Activated CD8-positive, alpha-beta memory T cell treated with anti-CD3 and anti-CD28 coated beads for 4 hours (primary cell): ENCODE measurements around the gene NTN3.
A peak's percentile ranks its signal among the peaks of the same experiment; 100 is the strongest.
"Not testable (repeated sequence)": the region's sequence is repeated elsewhere in the genome, so short reads cannot be mapped to it uniquely, and the experiment has no call there.

Experiments used
- DNase-seq, 2 donors: peaks; one replicate each; pipeline ENCODE4 v3.0.0-alpha.2; 2020; ENCODE audit warnings: low read depth in 2 of 2

The NTN3 gene

DNA sequence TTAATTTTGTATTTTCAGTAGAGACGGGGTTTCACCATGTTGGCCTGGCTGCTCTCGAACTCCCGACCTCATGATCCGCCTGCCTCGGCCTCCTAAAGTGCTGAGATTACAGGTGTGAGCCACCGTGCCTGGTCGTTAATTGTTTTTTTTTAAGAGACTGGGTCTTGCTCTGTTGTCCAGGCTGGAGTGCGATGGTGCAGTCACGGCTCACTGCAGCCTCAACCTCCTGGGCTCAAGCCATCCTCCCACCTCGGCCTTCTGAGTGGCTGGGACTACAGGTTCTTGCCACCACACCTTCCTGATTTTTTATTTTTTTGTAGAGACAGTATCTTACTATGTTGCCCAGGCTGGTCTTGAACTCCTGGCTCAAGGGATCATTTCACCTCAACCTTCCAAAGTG, 8.9 kb downstream of the NTN3 start:
- not testable (repeated sequence) for DNase-seq

DNA sequence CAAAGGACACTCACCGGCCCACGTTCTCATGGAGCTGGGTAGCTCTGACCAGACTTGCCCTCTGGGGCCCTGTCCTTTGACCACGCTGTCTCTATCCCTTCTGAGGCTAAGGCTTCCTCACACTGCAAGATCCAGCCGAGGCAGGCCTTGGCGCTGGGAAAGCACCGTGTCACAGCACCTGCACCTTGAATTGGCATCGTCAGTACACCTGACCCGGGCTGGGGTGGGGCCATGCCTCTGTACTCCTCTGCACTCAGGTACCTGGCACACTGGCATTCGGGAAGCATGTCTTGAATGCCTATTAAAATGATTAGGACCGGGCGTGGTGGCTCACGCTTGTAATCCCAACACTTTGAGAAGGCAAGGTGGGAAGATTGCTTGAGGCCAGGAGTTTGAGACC, 9.9 kb downstream of the NTN3 start:
- no peak for DNase-seq

DNA sequence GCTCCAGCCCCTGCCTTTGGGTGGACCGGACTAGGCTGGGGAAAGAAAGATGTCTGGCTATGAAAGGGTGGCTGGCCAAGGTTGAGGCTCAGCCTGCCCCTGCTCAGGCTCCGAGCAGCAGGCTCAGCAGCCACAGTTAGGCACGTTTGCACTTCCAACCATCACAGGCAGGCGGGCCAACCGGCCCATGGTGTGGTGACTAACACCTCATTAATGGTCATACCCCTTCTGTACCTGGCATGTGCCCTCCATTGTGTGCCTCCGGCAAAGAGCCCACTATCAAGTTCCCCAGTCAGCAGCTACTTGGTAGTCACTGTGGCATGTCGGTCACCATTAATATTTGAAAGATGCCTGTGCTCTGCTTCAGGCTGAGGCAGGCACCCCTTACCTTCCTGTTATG, 10.6 kb downstream of the NTN3 start:
- DNase-seq: no peak

DNA sequence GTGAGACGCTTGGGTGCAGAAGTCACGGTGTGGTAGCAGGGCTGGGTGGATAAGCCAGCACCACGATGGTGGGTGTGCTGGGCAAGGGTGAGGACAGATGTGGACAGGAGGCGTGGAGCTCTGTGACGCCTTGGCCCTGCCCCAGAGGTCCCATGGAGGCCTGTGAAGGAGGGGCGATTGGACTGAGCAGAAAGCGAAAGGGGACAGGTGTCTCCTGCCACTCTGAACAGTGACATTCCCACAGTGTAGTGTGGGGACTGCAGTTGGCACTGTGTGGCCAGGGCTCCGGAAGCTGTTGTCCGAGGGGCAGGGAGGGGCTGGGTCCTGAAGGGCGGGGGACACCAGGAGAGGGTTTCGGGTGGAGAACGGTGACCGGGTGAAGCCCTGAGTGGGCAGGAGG, 11.2 kb downstream of the NTN3 start:
- DNase-seq: no peak

DNA sequence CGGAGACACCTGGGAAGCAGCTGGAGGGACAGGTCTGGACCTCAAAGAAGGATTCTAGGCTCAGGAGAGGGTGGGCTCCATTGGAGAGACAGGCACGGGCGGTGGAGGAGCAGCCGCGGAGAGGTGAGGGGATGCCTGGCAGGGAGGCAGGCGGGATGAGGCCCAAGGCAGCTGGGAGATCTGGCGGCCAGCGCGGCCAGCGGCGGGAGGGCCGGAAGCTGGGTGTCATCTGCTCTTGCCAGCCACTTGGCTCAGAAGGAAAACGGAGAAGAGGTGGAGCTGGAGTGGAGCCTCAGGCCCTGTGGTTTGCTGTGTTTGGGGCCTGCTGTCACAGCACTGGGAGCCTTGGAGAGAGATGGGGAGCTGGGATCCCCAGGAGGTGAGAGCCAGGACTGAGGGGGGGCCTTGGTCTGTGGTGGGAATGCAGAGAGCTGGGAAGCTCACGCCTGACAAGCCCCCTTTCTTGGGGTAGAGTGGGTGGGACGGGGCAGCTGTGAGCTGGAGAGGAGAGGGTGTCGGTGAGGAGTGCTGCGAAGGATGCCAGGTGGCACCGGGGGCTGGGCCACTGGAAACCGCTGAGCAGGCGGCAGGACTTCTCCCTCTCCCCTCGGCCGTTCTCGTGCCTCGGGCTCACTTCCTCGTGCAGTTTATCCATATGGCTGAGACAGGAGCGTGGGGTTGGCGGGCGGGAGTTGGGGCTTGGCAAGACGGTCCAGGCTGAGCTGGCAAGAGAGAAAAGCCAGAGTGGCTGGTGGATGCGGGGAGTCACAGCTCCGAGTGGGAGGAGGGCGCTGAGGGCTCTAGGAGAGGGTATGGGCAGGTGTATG, 11.8 kb downstream of the NTN3 start:
- DNase-seq: no peak

DNA sequence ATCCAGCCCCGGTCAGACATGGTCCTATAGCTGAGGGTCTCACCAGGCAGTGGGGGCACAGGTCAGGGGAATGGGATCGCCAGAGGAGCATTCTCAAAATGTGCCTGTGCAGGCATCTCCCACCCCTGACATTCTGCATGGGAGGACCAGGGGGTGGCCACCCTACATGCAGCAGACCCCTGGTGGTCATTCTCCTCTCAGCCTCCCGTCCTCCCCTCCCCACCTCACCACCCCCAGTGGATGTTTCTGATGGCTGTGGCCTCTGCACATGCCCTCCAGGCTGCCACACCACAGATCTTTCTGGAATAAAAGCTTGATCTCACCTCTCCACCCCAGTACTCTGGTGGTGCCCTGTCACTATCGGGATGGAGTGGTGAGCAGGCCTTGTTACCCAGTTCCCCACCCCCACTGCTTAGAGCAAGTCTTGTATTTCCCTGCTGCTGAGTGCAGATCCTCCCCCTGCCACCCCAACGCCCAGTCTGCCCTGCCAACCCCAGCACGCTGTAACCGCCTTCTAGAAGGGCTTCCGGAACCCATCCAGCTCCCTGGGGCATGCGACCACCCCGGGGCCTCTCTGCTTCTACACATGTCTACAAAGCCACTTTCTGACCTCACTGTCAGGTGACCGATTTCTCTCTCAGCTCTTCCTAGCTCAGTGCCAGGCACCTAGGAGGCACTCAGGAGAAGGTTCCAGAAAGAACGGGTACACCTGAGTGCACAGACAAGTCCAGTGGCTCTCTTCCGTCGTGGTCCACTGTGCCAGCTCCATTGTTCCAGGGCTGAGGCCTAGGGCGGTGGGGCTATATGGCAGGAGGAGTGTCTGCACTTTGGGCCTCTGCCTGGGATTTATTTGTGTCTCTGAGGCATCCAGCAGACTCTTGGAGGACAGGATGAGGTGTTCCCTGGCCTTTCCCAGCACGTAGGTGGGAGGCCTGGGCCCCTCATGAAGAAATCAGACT, 13.1 kb downstream of the NTN3 start:
- DNase-seq: no peak

DNA sequence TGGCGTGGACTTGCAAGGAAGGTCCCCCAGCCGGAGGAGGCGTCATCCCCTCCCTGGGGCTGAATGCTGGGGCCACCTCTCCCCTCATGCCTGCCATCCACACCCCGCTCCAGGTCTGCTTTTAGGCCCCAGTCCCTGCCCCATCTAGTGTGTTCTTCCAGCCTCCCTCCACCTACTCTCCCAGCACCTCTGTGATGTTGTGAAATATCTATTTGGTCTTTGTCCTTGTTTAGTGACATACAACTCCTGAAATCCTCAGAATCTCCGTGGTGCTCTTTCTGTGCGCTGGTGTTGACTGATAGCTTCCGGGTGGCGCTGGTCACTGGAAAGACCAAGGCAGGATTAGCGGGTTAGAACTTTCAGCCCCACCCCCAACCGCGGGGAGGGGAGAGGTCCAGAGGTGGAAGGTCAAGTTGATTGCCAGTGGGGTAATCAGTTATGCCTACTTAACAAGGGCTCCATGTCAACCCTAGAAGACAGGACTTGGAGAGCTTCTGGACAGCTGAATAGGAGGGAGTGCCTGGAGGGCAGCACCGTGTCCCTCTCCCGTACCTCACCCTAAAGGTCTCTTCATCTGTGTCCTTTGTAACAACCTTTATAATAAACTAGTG, 13.9 kb downstream of the NTN3 start:
- DNase-seq: no peak

DNA sequence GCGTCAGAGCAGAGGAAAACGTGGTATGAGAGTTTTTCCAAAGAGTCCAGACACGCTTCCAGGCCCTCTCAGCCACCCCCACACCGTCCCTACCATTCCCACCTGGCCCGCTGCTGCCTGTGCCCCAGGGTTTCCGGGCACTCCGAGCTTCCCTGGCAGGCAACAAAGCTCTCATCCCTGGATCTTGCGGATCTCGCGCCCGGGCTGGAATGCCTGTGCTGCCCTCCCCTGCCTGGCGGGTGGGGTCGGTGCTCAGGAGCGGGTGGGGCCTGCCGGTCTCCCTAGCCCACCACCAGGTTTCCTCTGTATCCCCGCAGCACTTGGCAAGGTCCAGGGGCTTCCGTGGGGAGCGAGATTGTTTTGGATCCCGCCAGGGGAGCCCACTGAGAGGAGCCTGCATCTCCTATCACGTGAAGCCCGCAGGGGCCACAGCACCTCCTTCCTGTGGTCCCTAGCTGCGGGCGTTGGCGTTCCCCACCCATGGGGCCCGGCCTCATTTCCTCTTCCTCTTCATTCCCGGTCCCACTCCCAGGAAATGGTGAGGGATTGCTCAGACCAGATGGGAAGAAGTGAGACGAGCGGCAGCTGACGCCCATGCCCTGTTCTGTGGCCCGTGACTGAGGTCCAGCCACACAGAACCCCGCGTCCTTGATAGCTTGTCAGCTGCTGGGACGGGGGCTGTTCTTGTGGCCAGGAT, 14.9 kb downstream of the NTN3 start:
- DNase-seq: no peak

DNA sequence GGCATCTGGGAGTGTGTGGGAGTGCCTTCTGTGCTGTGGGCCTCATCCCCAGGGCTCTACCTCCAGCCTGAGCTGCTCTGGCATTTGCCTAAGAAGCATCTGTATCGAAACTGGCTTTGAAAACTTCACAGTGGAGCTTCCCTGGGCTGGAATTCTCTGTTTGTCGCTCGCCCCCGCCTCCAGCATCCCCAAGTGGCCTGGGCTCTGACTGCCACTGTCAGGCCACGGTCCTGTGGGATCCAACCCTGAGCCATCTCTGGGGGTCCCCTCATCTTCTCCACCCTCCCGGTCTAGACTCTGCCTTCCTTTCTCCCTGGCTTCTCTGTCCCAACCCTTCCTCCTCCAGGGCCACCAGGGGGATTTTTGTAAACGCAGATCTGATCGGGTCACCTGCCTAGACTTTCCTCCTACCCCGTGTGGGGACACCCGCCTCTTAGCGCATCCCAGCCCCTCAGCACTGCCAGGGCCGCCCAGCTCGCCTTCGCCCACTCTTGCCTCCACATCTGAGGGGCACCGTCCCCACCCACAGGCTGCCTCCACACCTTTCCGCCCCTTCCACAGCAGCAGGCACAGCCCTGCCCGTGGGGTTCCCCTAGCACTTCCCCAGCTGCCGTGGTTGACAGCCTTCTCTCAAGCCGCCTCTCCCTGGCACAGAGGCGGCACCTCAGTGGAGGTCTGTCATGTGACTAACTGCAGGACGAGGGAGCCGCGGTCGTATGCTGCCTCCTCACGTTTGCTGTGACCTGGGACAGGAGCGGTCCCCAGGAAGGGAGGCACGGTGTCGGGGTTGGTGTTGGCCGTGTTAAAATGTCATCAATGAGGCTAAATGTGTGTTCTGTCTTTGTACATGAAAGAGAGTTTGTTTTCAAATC, 15.8 kb downstream of the NTN3 start:
- DNase-seq: peak; percentile 60 to 75

DNA sequence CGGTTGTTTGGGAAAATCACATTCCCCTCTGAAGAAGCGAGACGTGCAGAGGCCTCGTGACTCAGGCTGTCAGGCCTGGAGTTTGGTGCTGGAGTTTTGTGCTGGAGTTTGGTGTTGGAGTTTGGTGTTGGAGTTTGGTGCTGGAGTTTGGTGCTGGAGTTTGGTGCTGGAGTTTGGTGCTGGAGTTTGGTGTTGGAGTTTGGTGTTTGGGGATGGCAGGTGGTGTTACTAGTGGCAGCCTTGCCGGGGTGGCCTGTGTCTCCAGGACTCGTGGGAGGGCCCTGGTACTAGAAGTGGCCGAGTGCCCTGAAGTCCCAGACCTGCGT, 16.4 kb downstream of the NTN3 start:
- no peak for DNase-seq

DNA sequence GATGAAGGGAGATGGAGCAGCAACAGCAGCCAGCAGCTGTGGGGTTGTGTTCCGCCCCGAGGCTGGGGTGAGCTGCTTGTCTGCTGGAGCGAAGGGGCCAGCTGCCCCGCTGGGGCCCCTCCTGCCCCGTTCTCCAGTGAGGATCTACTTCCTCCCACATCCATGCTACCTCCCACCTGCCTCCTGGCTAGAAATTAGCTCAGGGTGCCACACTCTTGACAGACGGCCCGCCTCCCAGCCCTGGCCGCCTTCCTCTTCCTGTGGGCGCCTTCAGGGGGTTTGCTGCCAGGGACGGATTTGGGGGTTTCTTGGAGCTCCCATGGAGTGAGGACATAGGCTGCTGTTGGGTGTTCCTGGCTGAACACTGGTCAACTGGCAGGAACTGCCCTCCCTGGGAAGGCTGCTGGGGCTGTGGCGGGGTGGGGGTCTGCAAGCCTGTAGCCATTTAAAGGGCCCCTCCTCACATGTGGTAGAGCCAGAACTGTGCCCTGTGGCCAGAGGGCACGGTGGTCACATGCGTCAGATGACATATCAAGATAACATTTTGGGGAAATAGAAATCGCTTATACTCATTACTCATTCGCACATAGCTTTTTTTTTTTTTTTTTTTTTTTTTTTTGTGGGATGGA, 16.9 kb downstream of the NTN3 start:
- DNase-seq: no peak

DNA sequence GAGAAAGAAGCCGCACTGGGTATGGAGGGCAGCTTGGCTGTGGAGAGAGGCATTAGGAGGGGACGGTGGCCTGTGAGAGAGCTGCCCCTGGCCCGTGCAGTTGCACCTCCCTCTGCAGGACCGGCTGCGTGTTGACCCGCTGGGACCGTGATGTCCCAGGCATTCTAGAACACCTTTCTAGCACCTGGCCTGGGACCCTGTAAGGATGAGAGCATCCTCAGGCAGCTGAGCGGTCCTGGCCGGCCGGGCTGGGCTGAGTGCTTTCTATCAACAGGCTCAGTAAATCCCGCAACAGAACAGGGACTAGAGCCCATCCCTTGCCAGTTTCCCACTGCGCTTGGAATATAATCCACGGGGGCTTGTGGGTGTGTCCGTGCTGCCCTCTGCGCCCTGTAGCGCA, 18.5 kb downstream of the NTN3 start:
- no peak for DNase-seq

DNA sequence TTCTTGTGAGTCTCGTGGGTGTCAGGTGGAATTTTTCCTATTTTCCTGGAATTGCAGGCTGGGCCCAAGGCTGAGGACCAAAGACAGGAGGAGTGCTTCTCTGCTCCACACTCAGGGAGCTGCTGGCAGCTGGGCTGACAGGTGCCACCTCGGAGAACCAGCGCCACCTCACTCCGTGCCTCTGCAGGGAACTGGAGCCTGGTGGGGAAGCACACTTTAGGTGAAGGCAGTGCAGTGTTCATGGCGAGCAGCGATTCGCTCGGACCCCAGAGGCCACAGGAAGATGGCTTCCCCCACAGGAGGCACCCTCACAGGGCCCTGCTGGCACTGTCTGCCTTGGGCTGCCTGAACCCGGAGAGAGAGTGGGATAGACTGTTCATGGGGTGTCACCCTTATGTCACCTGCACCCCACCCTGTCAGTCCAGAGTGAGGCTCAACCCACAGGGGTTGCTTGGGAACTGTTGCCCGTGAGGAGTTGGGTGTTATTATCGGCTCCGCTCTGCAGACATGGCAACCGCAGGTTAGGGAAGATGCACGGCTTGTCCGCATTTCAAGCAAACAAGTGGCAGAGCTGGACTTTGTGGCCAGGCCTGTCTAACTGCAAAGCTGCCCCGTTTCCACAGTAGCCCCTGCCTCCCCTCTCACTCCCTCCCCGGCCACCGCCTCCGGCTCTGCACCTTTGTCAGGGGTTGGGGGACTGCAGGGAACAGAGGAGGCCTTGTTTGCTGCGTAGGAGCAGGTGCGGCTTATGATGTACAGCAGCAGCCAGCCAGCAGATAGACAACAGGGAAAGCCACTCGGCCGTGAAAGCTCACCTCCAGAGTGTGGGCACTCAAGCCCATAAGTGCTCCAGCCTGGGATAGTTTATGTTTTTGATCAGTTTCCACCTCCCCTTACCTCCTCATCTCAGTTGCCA, 19.4 kb downstream of the NTN3 start:
- DNase-seq: no peak

DNA sequence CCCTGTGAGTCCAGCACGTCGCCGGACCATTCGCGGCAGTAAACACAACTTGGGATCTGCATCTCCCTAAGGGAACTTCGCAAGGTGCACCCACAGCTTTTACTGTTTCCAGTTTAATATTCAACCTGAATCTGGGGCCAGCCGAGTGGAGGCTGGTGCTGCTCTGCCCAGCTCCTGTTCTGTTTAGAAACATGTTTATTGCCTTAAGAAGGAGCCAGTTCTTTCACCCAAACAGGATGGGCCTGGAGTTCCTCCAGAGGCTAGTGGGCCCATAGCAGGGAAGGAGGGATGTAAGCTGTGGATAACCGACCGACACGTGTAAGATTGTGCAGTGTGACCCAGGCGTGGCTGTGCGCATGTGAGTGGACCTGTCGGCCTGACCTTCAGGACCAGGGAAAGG, 21.2 kb downstream of the NTN3 start:
- no peak for DNase-seq

DNA sequence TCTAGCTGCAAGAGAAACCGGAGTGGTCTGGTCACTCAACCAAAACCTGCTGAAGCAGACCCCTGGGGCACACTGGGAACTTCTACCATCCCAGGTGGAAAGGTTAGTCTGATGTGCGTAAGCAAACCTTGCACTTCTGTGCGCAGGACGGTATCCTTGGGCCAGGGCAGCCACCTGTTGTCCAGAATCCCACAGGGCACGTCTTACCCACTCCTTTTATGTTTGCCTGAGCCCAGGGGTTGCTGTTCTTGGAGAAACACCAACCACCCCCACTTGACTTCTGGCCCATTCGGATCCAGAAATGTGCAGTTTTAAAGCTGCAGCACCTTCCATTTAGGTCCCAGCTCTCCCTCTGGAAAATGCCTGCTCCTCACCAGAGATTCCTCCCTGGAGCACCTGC, 22.5 kb downstream of the NTN3 start:
- no peak for DNase-seq

DNA sequence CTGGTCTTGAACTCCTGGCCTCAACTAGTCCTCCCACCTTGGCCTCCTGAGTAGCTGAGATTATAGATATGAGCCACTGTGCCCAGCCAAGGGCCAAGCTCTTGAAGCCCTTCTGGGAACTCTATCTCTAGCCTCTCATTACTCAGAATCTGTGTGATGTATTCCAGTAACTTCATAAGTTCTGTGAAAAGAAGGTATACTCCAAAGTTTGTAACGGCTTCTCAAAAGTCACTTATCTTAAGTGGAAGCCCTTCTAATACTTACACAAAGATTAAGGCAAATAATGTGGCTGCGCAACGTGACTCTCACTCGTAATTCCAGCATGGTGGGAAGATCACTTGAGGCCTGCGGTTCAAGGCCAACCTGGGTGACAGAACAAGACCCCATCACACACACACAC, 23.5 kb downstream of the NTN3 start:
- no peak for DNase-seq

DNA sequence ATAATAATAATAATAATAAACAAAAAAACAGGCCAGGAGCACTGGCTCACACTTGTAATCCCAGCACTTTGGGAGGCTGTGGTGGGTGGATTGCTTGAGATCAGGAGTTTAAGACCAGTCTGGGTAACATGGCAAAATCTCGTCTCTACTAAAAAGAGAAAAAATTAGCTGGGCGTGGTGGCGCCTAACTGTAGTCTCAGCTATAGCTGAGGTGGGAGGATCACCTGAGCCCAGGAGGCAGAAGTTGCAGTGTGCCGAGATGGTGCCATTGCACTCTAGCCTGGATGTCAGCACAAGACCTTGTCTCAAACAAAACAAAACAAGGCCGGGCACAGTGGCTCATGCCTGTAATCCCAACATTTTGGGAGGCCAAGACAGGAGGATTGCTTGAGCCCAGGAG, 23.9 kb downstream of the NTN3 start:
- no peak for DNase-seq

DNA sequence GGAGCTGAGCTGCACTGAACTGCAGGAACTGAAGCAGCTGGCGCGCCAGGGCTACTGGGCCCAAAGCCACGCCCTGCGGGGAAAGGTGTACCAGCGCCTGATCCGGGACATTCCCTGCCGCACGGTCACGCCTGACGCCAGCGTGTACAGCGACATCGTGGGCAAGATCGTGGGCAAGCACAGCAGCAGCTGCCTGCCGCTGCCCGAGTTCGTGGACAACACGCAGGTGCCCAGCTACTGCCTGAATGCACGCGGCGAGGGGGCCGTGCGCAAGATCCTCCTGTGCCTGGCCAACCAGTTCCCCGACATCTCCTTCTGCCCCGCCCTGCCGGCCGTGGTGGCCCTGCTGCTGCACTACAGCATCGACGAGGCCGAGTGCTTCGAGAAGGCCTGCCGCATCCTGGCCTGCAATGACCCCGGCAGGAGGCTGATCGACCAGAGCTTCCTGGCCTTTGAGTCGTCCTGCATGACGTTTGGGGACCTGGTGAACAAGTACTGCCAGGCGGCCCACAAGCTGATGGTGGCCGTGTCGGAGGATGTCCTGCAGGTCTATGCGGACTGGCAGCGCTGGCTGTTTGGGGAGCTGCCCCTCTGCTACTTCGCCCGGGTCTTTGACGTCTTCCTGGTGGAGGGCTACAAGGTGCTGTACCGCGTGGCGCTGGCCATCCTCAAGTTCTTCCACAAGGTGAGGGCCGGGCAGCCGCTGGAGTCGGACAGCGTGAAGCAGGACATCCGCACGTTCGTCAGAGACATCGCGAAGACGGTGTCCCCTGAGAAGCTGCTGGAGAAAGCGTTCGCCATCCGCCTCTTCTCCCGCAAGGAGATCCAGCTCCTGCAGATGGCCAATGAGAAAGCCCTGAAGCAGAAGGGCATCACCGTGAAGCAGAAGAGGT, 25.4 kb downstream of the NTN3 start:
- DNase-seq: no peak
